ENCODE results near the gene TMEM39B.

- TF ChIP-seq CTCF (IDR thresholded peaks at IDR 0.05; ENCODE audit: poor library complexity, severe bottlenecking) (no peak), TAF1 (IDR thresholded peaks at IDR 0.05; ENCODE audit: low read depth) (no peak), POLR2AphosphoS5 (IDR thresholded peaks at IDR 0.05) (no peak), EP300 (conservative IDR thresholded peaks at IDR 0.05; ENCODE audit: poor library complexity, severe bottlenecking) (no peak), EZH2 (IDR thresholded peaks at IDR 0.05; ENCODE audit: borderline replicate concordance, insufficient read depth, low read length, poor library complexity, severe bottlenecking) (no peak), RAD21 (conservative IDR thresholded peaks at IDR 0.05) (no peak), MXI1 (conservative IDR thresholded peaks at IDR 0.05; ENCODE audit: poor library complexity, severe bottlenecking) (no peak), SMC3 (conservative IDR thresholded peaks at IDR 0.05; ENCODE audit: poor library complexity) (no peak)
- TF ChIP-seq, protein P1, sequence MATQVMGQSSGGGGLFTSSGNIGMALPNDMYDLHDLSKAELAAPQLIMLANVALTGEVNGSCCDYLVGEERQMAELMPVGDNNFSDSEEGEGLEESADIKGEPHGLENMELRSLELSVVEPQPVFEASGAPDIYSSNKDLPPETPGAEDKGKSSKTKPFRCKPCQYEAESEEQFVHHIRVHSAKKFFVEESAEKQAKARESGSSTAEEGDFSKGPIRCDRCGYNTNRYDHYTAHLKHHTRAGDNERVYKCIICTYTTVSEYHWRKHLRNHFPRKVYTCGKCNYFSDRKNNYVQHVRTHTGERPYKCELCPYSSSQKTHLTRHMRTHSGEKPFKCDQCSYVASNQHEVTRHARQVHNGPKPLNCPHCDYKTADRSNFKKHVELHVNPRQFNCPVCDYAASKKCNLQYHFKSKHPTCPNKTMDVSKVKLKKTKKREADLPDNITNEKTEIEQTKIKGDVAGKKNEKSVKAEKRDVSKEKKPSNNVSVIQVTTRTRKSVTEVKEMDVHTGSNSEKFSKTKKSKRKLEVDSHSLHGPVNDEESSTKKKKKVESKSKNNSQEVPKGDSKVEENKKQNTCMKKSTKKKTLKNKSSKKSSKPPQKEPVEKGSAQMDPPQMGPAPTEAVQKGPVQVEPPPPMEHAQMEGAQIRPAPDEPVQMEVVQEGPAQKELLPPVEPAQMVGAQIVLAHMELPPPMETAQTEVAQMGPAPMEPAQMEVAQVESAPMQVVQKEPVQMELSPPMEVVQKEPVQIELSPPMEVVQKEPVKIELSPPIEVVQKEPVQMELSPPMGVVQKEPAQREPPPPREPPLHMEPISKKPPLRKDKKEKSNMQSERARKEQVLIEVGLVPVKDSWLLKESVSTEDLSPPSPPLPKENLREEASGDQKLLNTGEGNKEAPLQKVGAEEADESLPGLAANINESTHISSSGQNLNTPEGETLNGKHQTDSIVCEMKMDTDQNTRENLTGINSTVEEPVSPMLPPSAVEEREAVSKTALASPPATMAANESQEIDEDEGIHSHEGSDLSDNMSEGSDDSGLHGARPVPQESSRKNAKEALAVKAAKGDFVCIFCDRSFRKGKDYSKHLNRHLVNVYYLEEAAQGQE (IDR thresholded peaks at IDR 0.05; ENCODE audit: borderline replicate concordance) = no peak
Measured at GRCh38 chr1:32099426-32099825, 26.7 kb downstream of the TMEM39B start.
